ENCODE measurements around the gene PTDSS2. TPM values are rescaled to one million over a fixed set of nuclear protein-coding genes. Genes with fewer than 3 reads are reported as not detected.
"Not testable (repeated sequence)": the region's sequence is repeated elsewhere in the genome, so short reads cannot be mapped to it uniquely, and the experiment has no call there.

Gene PTDSS2
- total RNA-seq, 1 donor from 2014 or later, result 31.1 TPM

- Histone ChIP-seq H3K4me1 (no peaks in the 10 kb centered on the region), H3K9me3 (no peaks in the 10 kb centered on the region), H3K36me3 (no peaks in the 10 kb centered on the region), H3K4me3 (no peak overlapping the region), H3K27ac (no peak overlapping the region), H3K27me3 (no peaks in the 10 kb centered on the region)
- TF ChIP-seq CTCF (IDR thresholded peaks at IDR 0.05), result no peak
- ATAC-seq, result no peak
- no peak for DNase-seq
- intact Hi-C loops (cut with DNase I), result no loop called here
Measured at GRCh38 chr11:516400-516799, 66.3 kb downstream of the PTDSS2 start.

- ATAC-seq; intact Hi-C loops (cut with DNase I): not testable (repeated sequence)
Measured at GRCh38 chr11:516918-517685, 67.0 kb downstream of the PTDSS2 start.

GRCh38 chr11:518463-519202 lies 68.6 kb downstream of the PTDSS2 start:
- no peaks in the 10 kb centered on the region for H3K9me3 ChIP-seq
- H3K27ac ChIP-seq, result peak overlapping the region; percentile 82
- peak overlapping the region; percentile 39 for H3K4me3 ChIP-seq
- intact Hi-C loops (cut with DNase I), result no loop called here
- no peaks in the 10 kb centered on the region for H3K27me3 ChIP-seq
- DNase-seq, result peak; percentile 96
- TF ChIP-seq CTCF (IDR thresholded peaks at IDR 0.05), result peak; percentile 100
- no peaks in the 10 kb centered on the region for H3K4me1 ChIP-seq
- peak; percentile 99 for ATAC-seq
- no peaks in the 10 kb centered on the region for H3K36me3 ChIP-seq

More at GRCh38 chr11:516918-517685, 67.0 kb downstream of the PTDSS2 start:
- not testable (repeated sequence) for H3K27me3 ChIP-seq, H3K4me3 ChIP-seq, H3K27ac ChIP-seq, H3K9me3 ChIP-seq, H3K4me1 ChIP-seq, H3K36me3 ChIP-seq
- DNase-seq, result peak; percentile 66

GRCh38 chr11:520428-521176 lies 70.5 kb downstream of the PTDSS2 start:
- peak; percentile 23 for TF ChIP-seq CTCF (IDR thresholded peaks at IDR 0.05)

GRCh38 chr11:521177-521688 lies 71.2 kb downstream of the PTDSS2 start:
- Histone ChIP-seq H3K4me1 (no peaks in the 10 kb centered on the region), H3K27ac (no peak overlapping the region), H3K27me3 (no peaks in the 10 kb centered on the region), H3K4me3 (no peak overlapping the region), H3K36me3 (no peaks in the 10 kb centered on the region), H3K9me3 (no peaks in the 10 kb centered on the region)
- intact Hi-C loops (cut with DNase I), result no loop called here
- no peak for TF ChIP-seq CTCF (IDR thresholded peaks at IDR 0.05)
- DNase-seq (no peak), ATAC-seq (no peak)

More at GRCh38 chr11:520428-521176, 70.5 kb downstream of the PTDSS2 start:
- DNase-seq (peak; percentile 67), ATAC-seq (no peak)
- H3K4me3 ChIP-seq, result no peak overlapping the region
- no peaks in the 10 kb centered on the region for H3K9me3 ChIP-seq
- no peak overlapping the region for H3K27ac ChIP-seq
- no peaks in the 10 kb centered on the region for H3K36me3 ChIP-seq
- H3K4me1 ChIP-seq, result no peaks in the 10 kb centered on the region
- H3K27me3 ChIP-seq, result no peaks in the 10 kb centered on the region
- intact Hi-C loops (cut with DNase I), result no loop called here
